ENCODE results near the gene PRKCH. TPM values are rescaled to one million over a fixed set of nuclear protein-coding genes. Genes with fewer than 3 reads are reported as not detected.

PRKCH gene
- total and polyA plus RNA-seq, 9 of the 15 experiments (the other 6 are each of a cell fraction or from before 2014, with no cell fraction given) = 0.61 to 4.4 (median 4.0) TPM

GRCh38 chr14:61471297-61472005, 150.1 kb downstream of the PRKCH start:
- Histone ChIP-seq H3K9ac (ENCODE audit: insufficient read depth in 1 of 2, low read depth in 2 of 2, low read length in 2 of 2) (no peak overlapping the region), H3K9me1 (ENCODE audit: control insufficient read depth, insufficient read depth, low read length) (no peaks in the 10 kb centered on the region), H3K79me2 (ENCODE audit: control insufficient read depth, insufficient read depth, low read length) (no peaks in the 10 kb centered on the region), H3K27ac (ENCODE audit: extremely low read depth, low read depth, low read length) (no peak overlapping the region), H3K4me1 (replicated peaks in 1 of 2; ENCODE audit: control insufficient read depth in 2 of 2, insufficient read depth in 2 of 2, low read length in 2 of 2) (no peaks in the 10 kb centered on the region; a peak in 1 of 5 replicates), H3K36me3 (ENCODE audit: control insufficient read depth, insufficient read depth, low read length) (no peaks in the 10 kb centered on the region), H3K4me3 (no peak overlapping the region), H3K27me3 (ENCODE audit: control insufficient read depth in 2 of 2, insufficient read depth in 2 of 2, low read length in 2 of 2) (no peaks in the 10 kb centered on the region; a peak in 2 of 5 replicates), H3K4me2 (ENCODE audit: insufficient read depth, low read length) (no peak overlapping the region), H2AFZ (ENCODE audit: low read depth, low read length) (no peak overlapping the region), H3K9me3 (replicated peaks; ENCODE audit: control insufficient read depth, insufficient read depth, low read depth, low read length) (no peaks in the 10 kb centered on the region), H4K20me1 (replicated peaks; ENCODE audit: control insufficient read depth, insufficient read depth, low read length) (no peaks in the 10 kb centered on the region; the same call in 1 of the 2 replicates)
- FAIRE-seq (no peak), ATAC-seq (no peak), DNase-seq (ENCODE audit: extremely low read depth in 1 of 4, low spot score in 3 of 4) (no peak)
- CTCF ChIA-PET (ENCODE audit: low intra/inter-chr PET ratio) = interaction anchor here (0.9 kb wide), 1 partner anchor 10 kb away, joined by 3 read pairs; no protein-coding TSS in a partner anchor
- intact Hi-C loops (cut with micrococcal nuclease) = no loop called here
- BruUV-seq (replicated peaks) = no TSS peak
- POLR2A ChIA-PET = interaction anchor here (1.6 kb wide), 1 partner anchor 235 kb away, joined by 3 read pairs; no protein-coding TSS in a partner anchor
- 17% methylated on average over 6 of the region's 7 CpGs for WGBS (ENCODE audit: insufficient coverage, low coverage, missing lambda C conversion rate)
- TF ChIP-seq ZBTB8A (IDR thresholded peaks at IDR 0.05; ENCODE audit: partially characterized antibody) (no peak), NCOA1 (IDR thresholded peaks at IDR 0.05; ENCODE audit: low read depth) (no peak), ZKSCAN1 (IDR thresholded peaks at IDR 0.05; ENCODE audit: low read depth, low read length) (no peak), ZNF780A (CRISPR knock-in tag; IDR thresholded peaks at IDR 0.05) (no peak), ZNF507 (tag; conservative IDR thresholded peaks at IDR 0.05) (no peak), GABPB2 (CRISPR knock-in tag; conservative IDR thresholded peaks at IDR 0.05) (no peak), HLTF (IDR thresholded peaks at IDR 0.05) (no peak), ZFP30 (CRISPR knock-in tag; IDR thresholded peaks at IDR 0.05; ENCODE audit: borderline replicate concordance) (no peak), ZBTB43 (CRISPR knock-in tag; IDR thresholded peaks at IDR 0.05) (no peak)
- in situ Hi-C loops (cut with MboI) = no loop called here
